ENCODE measurements around the gene STIL.

DNA sequence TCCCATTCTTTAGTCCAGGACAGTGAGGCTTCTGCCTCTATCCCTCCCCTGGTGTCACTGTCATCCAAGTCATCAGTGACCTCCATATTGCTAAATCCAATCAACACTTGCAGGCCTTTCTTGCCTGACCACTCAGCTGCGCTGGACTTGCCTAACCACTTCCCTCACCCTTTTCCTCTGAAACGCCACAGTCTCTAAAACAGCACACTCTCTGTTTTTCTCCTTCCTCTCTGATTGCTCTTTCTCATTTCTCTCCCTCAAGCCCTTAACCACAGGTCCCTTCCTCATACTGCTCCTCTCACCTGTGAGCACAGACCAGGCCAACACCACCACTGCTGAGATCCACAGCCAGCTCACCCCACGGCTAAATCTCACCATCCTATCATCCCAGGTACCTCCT lies 99.4 kb downstream of the STIL start:
- TF ChIP-seq, protein P1, sequence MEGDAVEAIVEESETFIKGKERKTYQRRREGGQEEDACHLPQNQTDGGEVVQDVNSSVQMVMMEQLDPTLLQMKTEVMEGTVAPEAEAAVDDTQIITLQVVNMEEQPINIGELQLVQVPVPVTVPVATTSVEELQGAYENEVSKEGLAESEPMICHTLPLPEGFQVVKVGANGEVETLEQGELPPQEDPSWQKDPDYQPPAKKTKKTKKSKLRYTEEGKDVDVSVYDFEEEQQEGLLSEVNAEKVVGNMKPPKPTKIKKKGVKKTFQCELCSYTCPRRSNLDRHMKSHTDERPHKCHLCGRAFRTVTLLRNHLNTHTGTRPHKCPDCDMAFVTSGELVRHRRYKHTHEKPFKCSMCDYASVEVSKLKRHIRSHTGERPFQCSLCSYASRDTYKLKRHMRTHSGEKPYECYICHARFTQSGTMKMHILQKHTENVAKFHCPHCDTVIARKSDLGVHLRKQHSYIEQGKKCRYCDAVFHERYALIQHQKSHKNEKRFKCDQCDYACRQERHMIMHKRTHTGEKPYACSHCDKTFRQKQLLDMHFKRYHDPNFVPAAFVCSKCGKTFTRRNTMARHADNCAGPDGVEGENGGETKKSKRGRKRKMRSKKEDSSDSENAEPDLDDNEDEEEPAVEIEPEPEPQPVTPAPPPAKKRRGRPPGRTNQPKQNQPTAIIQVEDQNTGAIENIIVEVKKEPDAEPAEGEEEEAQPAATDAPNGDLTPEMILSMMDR (IDR thresholded peaks at IDR 0.05), result no peak
- TF ChIP-seq POLR2A (IDR thresholded peaks at IDR 0.05), result no peak
